NT2/D1 (cell line): ENCODE measurements around the gene ADARB2.

Source experiments
- DNase-seq: peaks from one replicate; pipeline ENCODE4 v3.0.0-alpha.2; 2011; ENCODE audit warnings: low read depth, low spot score
- H3K27me3 ChIP-seq: 2 replicates; pipeline ENCODE4 v1.6.0; 2011; ENCODE audit warnings: mild to moderate bottlenecking; ENCODE audit not compliant: insufficient read length, insufficient read depth
- H3K36me3 ChIP-seq: 2 replicates; pipeline ENCODE4 v1.6.1; 2011; ENCODE audit warnings: mild to moderate bottlenecking, low read length, mixed read lengths; ENCODE audit not compliant: insufficient read depth, insufficient read length
- H3K4me1 ChIP-seq: 2 replicates; pipeline ENCODE4 v1.5.1; 2011; ENCODE audit not compliant: insufficient read depth, insufficient read length
- H3K4me3 ChIP-seq: 2 replicates; pipeline ENCODE4 v1.5.1; 2011; ENCODE audit warnings: low read depth; ENCODE audit not compliant: insufficient read length
- H3K9ac ChIP-seq: 2 replicates; pipeline ENCODE4 v1.6.0; 2011; ENCODE audit warnings: low read depth; ENCODE audit not compliant: insufficient read length
- H3K9me3 ChIP-seq: 2 replicates; pipeline ENCODE4 v1.5.1; 2011; ENCODE audit warnings: mild to moderate bottlenecking, low read length; ENCODE audit not compliant: insufficient read depth
- SUZ12 ChIP-seq: IDR thresholded peaks from 2 replicates; pipeline ENCODE4 v1.6.1; 2011; ENCODE audit not compliant: insufficient read length, insufficient read depth; ENCODE audit errors: extremely low read depth
- YY1 ChIP-seq: IDR thresholded peaks from 2 replicates; pipeline ENCODE4 v1.6.1; 2011; ENCODE audit not compliant: insufficient read length, insufficient read depth
- ZNF274 ChIP-seq: IDR thresholded peaks from 2 replicates; pipeline ENCODE4 v1.6.1; 2011; ENCODE audit warnings: mild to moderate bottlenecking, low read depth, low read length

Gene ADARB2

DNA sequence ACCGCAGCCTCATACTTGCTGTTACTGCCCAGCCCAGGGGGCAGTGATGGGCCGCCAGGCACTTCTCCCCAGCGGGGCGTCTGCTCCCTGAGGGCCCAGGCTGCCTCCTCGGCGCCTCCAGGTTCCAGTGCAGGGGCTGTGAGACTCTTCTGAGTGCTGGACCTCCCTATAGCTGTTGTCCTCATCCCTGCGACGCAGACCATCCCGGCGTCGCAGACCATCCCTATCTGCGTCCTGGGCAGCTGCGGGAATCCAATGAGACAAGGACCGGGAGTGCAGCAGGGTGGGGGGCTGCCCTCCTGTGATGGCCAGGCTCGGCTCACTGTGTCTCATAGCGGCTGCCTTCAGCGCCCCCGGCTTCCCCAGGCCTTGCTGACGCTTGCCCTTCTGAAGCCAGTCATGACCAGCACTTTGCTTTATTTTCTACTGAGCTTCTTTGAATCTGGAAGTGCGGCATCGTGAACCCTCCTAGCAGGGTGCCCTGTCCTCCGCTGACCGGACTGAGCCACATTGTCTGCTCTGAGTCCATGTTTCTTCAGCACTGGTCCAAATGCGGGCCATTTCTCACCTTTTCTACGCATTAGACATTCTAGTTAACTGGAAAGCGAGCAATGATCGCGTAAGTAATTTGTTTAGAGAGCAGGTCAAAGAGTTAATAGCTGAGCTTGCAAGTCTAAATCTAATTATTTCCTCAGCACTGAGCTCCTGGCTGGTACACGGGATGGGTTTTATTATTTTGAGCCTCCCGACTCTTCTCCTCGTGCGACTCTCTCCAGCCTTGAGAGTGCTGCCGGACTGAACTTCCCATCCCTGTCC, 341.6 kb downstream of the ADARB2 start:
- peaks cover 7% of the 10 kb centered on the region for H3K4me1 ChIP-seq
- no peaks in the 10 kb centered on the region for H3K9me3 ChIP-seq
- H3K27me3 ChIP-seq: no peaks in the 10 kb centered on the region
- no peak overlapping the region for H3K9ac ChIP-seq
- no peaks in the 10 kb centered on the region for H3K36me3 ChIP-seq
- no peak overlapping the region for H3K4me3 ChIP-seq
- no peak for DNase-seq
- no peak for TF ChIP-seq ZNF274
- TF ChIP-seq SUZ12: no peak
- TF ChIP-seq YY1: no peak

DNA sequence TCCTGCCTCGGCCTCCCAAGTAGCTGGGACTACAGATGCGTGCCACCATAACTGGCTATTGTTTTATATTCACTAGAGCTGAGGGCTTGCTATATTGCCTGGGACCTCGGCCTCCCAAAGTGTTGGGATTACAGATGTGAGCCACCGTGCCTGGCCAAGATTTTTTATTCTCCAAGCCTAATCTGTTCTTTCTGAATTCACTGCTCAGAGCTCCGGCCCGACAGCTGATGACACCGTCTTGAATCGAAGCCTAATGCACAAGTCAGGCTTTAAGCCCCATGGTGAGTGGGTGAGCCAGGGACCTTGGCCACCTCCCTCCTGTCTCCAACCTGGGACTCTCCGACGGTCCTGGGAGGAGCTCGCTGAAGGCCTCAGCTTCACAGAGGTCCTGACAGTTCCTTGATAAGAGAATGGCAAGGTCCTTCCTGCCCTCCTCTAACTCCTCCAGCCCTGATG, 342.3 kb downstream of the ADARB2 start:
- Histone ChIP-seq H3K9me3 (no peaks in the 10 kb centered on the region), H3K4me1 (peaks cover 3% of the 10 kb centered on the region), H3K36me3 (no peaks in the 10 kb centered on the region), H3K9ac (no peak overlapping the region), H3K4me3 (no peak overlapping the region), H3K27me3 (no peaks in the 10 kb centered on the region)
- TF ChIP-seq YY1 (no peak), ZNF274 (no peak), SUZ12 (no peak)
- DNase-seq: no peak

DNA sequence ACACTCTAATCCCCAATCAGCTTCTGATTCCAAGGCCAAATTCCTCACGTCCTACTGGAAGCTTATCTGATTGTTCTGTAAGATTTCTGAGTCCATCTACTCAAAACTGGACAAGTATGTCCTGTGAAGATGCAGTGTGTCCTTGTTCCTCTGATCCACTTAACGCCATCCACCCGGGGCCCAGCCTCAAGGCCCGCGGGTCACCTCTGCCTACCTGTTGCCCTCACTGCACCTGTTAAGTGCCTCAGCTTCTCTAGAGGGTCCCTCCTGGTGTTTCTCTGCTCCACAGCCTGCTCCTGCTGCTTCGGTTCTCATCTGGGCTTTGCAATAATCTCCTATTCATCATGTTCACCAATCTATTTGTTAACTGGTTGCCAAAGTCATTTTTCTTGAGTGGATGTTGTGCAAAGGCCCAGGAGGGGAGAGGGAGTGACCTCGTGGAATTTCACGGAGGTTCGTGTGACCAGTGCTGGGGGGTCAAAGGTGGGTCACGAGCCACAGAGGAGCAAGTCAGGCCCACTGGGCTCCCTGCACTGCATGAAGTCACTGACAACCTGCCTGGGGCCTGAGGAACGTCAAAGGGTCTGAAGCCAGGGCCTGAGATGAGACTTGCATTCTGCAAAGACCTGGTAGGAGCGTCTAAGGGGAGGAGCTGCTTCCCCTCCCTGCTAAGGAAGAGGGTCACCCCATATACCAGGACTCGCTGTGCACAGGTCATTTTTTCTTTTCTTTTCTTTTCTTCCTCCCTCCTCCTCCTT, 343.0 kb downstream of the ADARB2 start:
- Histone ChIP-seq H3K4me1 (no peaks in the 10 kb centered on the region), H3K4me3 (no peak overlapping the region), H3K36me3 (no peaks in the 10 kb centered on the region), H3K9ac (no peak overlapping the region), H3K27me3 (no peaks in the 10 kb centered on the region), H3K9me3 (no peaks in the 10 kb centered on the region)
- no peak for TF ChIP-seq ZNF274
- no peak for TF ChIP-seq YY1
- no peak for TF ChIP-seq SUZ12
- DNase-seq: no peak

DNA sequence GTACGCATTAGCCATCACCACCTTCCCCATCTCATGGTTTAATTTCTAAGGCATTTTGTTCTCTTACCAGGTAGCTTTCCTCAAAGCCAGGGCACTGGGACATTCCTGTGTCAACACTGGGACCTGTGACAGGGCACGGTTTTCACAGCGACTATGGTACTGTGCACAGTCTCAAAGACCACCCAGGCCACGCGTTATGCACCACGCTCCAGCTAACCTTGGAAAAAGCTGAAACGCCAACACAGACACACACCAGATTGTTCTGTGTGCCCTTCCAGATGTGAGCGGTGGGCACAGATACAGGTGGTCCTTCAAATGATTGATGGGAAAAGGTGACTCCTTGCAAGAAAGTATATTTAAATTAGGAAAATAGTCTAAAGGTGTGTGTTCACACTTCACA, 343.8 kb downstream of the ADARB2 start:
- TF ChIP-seq YY1 (no peak), ZNF274 (no peak), SUZ12 (no peak)
- Histone ChIP-seq H3K4me3 (no peak overlapping the region), H3K9me3 (no peaks in the 10 kb centered on the region), H3K36me3 (no peaks in the 10 kb centered on the region), H3K27me3 (no peaks in the 10 kb centered on the region), H3K4me1 (no peaks in the 10 kb centered on the region), H3K9ac (no peak overlapping the region)
- DNase-seq: no peak

DNA sequence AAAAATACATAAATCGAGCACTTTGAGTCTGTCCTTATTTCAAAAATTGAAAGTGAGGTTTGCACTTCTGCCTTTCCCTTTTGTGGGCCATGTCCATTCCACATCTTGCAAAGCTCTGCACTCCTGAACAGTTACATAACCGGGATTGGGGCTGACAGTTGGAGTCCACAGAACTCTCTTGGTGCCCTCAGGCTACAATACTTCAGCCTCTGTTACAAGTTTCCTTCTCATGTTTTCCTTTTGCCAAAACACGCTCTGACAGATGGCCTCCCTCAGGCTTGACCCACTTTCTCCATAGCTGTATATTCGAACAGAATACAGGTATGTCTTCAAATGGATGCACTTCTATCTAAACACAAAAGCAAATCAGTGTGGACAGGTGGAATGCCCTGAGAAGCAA, 345.2 kb downstream of the ADARB2 start:
- Histone ChIP-seq H3K36me3 (no peaks in the 10 kb centered on the region), H3K4me1 (no peaks in the 10 kb centered on the region), H3K9me3 (no peaks in the 10 kb centered on the region), H3K27me3 (no peaks in the 10 kb centered on the region), H3K4me3 (no peak overlapping the region), H3K9ac (no peak overlapping the region)
- no peak for DNase-seq
- TF ChIP-seq SUZ12 (no peak), YY1 (no peak), ZNF274 (no peak)

DNA sequence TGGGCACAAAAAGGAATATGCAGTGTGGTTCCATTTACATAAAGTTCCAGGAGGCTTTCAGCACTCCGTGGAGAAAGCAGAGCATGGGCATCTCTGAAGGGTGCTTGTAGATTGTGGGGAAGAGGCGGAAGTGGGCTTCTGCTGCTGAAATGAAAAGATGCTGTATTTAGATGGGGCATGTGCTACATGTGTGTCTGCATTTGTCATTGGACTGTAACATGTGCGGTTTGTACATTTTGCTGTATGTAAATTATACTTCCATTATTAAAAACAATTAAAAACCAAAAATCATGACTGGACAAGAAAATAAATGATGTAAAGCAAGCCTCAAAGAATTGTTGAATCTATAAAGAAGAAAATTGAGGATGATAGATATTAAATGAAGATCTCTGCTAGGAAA, 347.1 kb downstream of the ADARB2 start:
- H3K9me3 ChIP-seq: no peaks in the 10 kb centered on the region
- no peaks in the 10 kb centered on the region for H3K27me3 ChIP-seq
- TF ChIP-seq ZNF274: no peak
- TF ChIP-seq SUZ12: no peak
- TF ChIP-seq YY1: no peak
- H3K9ac ChIP-seq: no peak overlapping the region
- no peaks in the 10 kb centered on the region for H3K36me3 ChIP-seq
- H3K4me1 ChIP-seq: no peaks in the 10 kb centered on the region
- no peak for DNase-seq
- no peak overlapping the region for H3K4me3 ChIP-seq

DNA sequence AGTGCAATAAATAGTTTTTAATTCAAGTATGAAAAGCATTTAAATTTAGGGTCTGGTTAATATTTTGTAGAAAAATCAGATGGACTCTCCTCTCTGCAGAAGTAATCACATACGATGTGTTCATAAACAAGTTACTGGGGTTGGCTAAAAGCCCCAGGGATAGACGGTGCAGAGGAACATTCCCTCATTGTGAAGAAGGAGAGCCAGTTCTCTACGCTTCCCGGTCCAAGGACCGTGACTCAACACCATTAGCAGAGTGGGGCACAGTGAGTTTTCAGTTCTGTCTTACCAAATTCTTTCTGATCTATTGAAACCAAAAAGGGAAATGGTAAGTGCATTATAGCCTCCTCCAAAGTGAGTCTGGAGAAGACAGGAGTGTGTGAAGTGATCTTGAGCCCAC, 353.3 kb downstream of the ADARB2 start:
- DNase-seq: no peak
- Histone ChIP-seq H3K9me3 (no peaks in the 10 kb centered on the region), H3K27me3 (no peaks in the 10 kb centered on the region), H3K36me3 (no peaks in the 10 kb centered on the region), H3K9ac (no peak overlapping the region), H3K4me3 (no peak overlapping the region), H3K4me1 (peaks cover 3% of the 10 kb centered on the region)
- TF ChIP-seq ZNF274: no peak
- no peak for TF ChIP-seq SUZ12
- TF ChIP-seq YY1: no peak
